ENCODE results near the gene OS9. TPM values are rescaled to one million over a fixed set of nuclear protein-coding genes. Genes with fewer than 3 reads are reported as not detected.

The OS9 gene
- total and polyA plus RNA-seq, 9 of the 15 experiments (the other 6 are each of a cell fraction or from before 2014, with no cell fraction given) = 4.6 to 105 (median 89.5) TPM

DNA sequence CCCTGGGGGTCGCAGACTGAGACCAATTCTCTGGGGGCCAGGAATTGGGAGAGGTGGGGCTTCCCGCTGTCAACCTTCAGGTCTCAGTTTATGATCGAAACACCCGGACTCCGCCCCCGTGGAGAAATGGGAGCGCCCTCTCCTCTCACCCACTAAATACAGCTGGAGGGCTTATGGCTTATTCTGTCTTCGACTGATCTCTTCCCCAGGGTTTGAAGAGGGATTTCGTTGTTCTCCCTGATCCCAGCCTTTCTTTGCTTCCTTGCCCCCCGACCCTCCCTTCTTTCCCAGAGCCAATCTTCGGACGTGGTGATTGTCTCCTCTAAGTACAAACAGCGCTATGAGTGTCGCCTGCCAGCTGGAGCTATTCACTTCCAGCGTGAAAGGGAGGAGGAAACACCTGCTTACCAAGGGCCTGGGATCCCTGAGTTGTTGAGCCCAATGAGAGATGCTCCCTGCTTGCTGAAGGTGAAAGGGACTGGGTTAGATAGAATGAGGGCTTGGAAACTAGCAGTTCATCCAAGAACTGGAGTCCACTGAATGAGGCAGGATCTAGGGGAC is 607 bp downstream of the OS9 start (continued):
- peak; percentile 17 for TF ChIP-seq RBM39 (optimal IDR thresholded peaks at IDR 0.05; ENCODE audit: low read depth, low read length)
- TF ChIP-seq RBBP5 (IDR thresholded peaks at IDR 0.05; ENCODE audit: borderline replicate concordance, insufficient read depth, low read length, poor library complexity, severe bottlenecking) = peak; percentile 16
- no peak for TF ChIP-seq ZNF253 (CRISPR knock-in tag; conservative IDR thresholded peaks at IDR 0.05)
- no peak for TF ChIP-seq ZBTB1 (CRISPR knock-in tag; IDR thresholded peaks at IDR 0.05; ENCODE audit: borderline replicate concordance, low read depth)
- peak; percentile 29 for TF ChIP-seq CHD1 (IDR thresholded peaks at IDR 0.05; ENCODE audit: low read length)

DNA sequence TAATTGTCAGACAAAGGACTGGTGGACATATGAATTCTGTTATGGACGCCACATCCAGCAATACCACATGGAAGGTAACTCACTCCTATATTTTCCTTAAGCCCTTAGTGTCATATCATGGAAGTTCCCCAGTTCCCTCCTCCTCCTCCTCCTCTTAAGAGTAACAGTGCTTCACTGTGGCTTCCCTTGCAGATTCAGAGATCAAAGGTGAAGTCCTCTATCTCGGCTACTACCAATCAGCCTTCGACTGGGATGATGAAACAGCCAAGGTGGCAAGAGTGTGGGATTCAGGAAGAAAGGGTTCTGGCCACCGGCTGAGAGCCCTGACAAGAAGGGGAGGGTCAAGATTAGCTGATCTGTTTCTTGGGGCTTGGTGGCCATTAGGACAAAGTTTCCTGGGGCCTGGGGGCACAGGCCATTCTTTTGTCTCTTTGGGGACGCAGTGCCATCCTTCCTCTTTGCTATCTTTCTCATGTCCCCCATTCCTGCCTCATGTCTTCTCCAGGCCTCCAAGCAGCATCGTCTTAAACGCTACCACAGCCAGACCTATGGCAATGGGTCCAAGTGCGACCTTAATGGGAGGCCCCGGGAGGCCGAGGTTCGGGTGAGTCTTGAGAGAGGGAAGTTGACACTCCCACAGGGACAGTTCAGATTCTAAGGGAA is 2.0 kb downstream of the OS9 start:
- H3K4me1 ChIP-seq (replicated peaks in 1 of 2; ENCODE audit: control insufficient read depth in 2 of 2, insufficient read depth in 2 of 2, low read length in 2 of 2) = peaks cover 4 to 10% of the 10 kb centered on the region in 2 experiments; a peak in 3 of 5 replicates
- peaks cover 25% of the 10 kb centered on the region for H3K36me3 ChIP-seq (ENCODE audit: control insufficient read depth, insufficient read depth, low read length)
- no peaks in the 10 kb centered on the region for H4K20me1 ChIP-seq (replicated peaks; ENCODE audit: control insufficient read depth, insufficient read depth, low read length)
- no peak overlapping the region for H3K9ac ChIP-seq (ENCODE audit: insufficient read depth in 1 of 2, low read depth in 2 of 2, low read length in 2 of 2)
- FAIRE-seq (no peak), DNase-seq (ENCODE audit: extremely low read depth in 1 of 4, low spot score in 3 of 4) (no peak), ATAC-seq (no peak)
- BruUV-seq (replicated peaks) = no TSS peak
- 84% methylated on average over 11 of the region's 11 CpGs for WGBS (ENCODE audit: insufficient coverage, low coverage, missing lambda C conversion rate)
- ChIA-PET CTCF (ENCODE audit: low intra/inter-chr PET ratio) (no interaction called here), POLR2A (no interaction called here)
- intact Hi-C loops (cut with micrococcal nuclease) = no loop called here
- no peak overlapping the region for H3K4me3 ChIP-seq
- H3K27me3 ChIP-seq (ENCODE audit: control insufficient read depth in 2 of 2, insufficient read depth in 2 of 2, low read length in 2 of 2) = no peaks in the 10 kb centered on the region
- no peak overlapping the region for H3K27ac ChIP-seq (ENCODE audit: extremely low read depth, low read depth, low read length)
- H3K9me3 ChIP-seq (replicated peaks; ENCODE audit: control insufficient read depth, insufficient read depth, low read depth, low read length) = no peaks in the 10 kb centered on the region
- no peak overlapping the region for H2AFZ ChIP-seq (ENCODE audit: low read depth, low read length)
- H3K79me2 ChIP-seq (ENCODE audit: control insufficient read depth, insufficient read depth, low read length) = peaks cover 12% of the 10 kb centered on the region
- no peaks in the 10 kb centered on the region for H3K9me1 ChIP-seq (ENCODE audit: control insufficient read depth, insufficient read depth, low read length)
- in situ Hi-C loops (cut with MboI) = no loop called here
- no peak overlapping the region for H3K4me2 ChIP-seq (ENCODE audit: insufficient read depth, low read length)
- no peak for TF ChIP-seq RBM39 (optimal IDR thresholded peaks at IDR 0.05; ENCODE audit: low read depth, low read length)
- TF ChIP-seq MYBL2 (IDR thresholded peaks at IDR 0.05; ENCODE audit: low read depth) = no peak
- TF ChIP-seq MYBL2 (CRISPR knock-in tag; IDR thresholded peaks at IDR 0.05; ENCODE audit: borderline replicate concordance) = no peak
- TF ChIP-seq, protein P1, sequence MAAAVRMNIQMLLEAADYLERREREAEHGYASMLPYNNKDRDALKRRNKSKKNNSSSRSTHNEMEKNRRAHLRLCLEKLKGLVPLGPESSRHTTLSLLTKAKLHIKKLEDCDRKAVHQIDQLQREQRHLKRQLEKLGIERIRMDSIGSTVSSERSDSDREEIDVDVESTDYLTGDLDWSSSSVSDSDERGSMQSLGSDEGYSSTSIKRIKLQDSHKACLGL (CRISPR knock-in tag; IDR thresholded peaks at IDR 0.05; ENCODE audit: borderline replicate concordance, poor library complexity, severe bottlenecking) = no peak
- TF ChIP-seq, protein P2, sequence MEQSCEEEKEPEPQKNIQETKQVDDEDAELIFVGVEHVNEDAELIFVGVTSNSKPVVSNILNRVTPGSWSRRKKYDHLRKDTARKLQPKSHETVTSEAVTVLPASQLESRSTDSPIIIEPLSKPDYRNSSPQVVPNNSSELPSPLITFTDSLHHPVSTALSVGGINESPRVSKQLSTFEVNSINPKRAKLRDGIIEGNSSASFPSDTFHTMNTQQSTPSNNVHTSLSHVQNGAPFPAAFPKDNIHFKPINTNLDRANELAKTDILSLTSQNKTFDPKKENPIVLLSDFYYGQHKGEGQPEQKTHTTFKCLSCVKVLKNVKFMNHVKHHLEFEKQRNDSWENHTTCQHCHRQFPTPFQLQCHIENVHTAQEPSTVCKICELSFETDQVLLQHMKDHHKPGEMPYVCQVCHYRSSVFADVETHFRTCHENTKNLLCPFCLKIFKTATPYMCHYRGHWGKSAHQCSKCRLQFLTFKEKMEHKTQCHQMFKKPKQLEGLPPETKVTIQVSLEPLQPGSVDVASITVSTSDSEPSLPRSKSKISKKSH (CRISPR knock-in tag; IDR thresholded peaks at IDR 0.05) = no peak
- no peak for TF ChIP-seq CREM (IDR thresholded peaks at IDR 0.05; ENCODE audit: low read depth)
- no peak for TF ChIP-seq MCM5 (IDR thresholded peaks at IDR 0.05; ENCODE audit: low read depth)
- TF ChIP-seq ZNF3 (CRISPR knock-in tag; IDR thresholded peaks at IDR 0.05) = no peak
- TF ChIP-seq, protein P3, sequence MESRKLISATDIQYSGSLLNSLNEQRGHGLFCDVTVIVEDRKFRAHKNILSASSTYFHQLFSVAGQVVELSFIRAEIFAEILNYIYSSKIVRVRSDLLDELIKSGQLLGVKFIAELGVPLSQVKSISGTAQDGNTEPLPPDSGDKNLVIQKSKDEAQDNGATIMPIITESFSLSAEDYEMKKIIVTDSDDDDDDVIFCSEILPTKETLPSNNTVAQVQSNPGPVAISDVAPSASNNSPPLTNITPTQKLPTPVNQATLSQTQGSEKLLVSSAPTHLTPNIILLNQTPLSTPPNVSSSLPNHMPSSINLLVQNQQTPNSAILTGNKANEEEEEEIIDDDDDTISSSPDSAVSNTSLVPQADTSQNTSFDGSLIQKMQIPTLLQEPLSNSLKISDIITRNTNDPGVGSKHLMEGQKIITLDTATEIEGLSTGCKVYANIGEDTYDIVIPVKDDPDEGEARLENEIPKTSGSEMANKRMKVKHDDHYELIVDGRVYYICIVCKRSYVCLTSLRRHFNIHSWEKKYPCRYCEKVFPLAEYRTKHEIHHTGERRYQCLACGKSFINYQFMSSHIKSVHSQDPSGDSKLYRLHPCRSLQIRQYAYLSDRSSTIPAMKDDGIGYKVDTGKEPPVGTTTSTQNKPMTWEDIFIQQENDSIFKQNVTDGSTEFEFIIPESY (CRISPR knock-in tag; IDR thresholded peaks at IDR 0.05) = no peak
- TF ChIP-seq, protein P4, sequence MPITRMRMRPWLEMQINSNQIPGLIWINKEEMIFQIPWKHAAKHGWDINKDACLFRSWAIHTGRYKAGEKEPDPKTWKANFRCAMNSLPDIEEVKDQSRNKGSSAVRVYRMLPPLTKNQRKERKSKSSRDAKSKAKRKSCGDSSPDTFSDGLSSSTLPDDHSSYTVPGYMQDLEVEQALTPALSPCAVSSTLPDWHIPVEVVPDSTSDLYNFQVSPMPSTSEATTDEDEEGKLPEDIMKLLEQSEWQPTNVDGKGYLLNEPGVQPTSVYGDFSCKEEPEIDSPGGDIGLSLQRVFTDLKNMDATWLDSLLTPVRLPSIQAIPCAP (CRISPR knock-in tag; IDR thresholded peaks at IDR 0.05; ENCODE audit: borderline replicate concordance) = no peak
